Measurements from ENCODE around the gene INPP4A. TPM values are rescaled to one million over a fixed set of nuclear protein-coding genes. Genes with fewer than 3 reads are reported as not detected.

The INPP4A gene
- polyA plus RNA-seq (2011; rRNA removed): 16.0 and 20.2 TPM in 2 replicates
- polyA plus RNA-seq (2012; cell fraction: cytosol; rRNA removed): 16.9 and 20.4 TPM in 2 replicates
- 26.4 and 30.0 TPM in 2 replicates for polyA plus RNA-seq (2012; cell fraction: nucleus; rRNA removed)
- 8.8 to 9.6 TPM (median 9.4 TPM) in 3 replicates for polyA plus RNA-seq (2017; fragmentation: RNase III; extraction: RNeasy Plus Mini Kit Qiagen cat#74134 plus additional on column Dnase treatment)
- polyA minus RNA-seq (2011; rRNA and poly(A)+ RNA removed): 62.4 and 71.9 TPM in 2 replicates

- Histone ChIP-seq H3K9me3 (no peaks in the 10 kb centered on the region), H3K4me1 (peaks cover 17% of the 10 kb centered on the region), H3K4me2 (peak within 1 kb of the TSS; percentile 88), H3K27ac (peak within 1 kb of the TSS; percentile 83 to 97), H3K4me3 (peak within 1 kb of the TSS; percentile 85)
- under 1% methylated on average over 13 of the region's 75 CpGs for WGBS (ENCODE audit: missing lambda C conversion rate)
- TF ChIP-seq JUNB (IDR thresholded peaks at IDR 0.05) (no peak), KDM1A (IDR thresholded peaks at IDR 0.05; ENCODE audit: low read depth) (no peak), FOXS1 (CRISPR knock-in tag; IDR thresholded peaks at IDR 0.05) (no peak), NR3C1 (IDR thresholded peaks at IDR 0.05) (no peak), CEBPB (IDR thresholded peaks at IDR 0.05) (no peak), POLR2A (IDR thresholded peaks at IDR 0.05; ENCODE audit: low read length) (peak; percentile 75), ZC3H11A (IDR thresholded peaks at IDR 0.05) (no peak), MYC (IDR thresholded peaks at IDR 0.05; ENCODE audit: borderline replicate concordance, low read length) (no peak), HDAC2 (IDR thresholded peaks at IDR 0.05) (no peak), CHD4 (IDR thresholded peaks at IDR 0.05; ENCODE audit: borderline replicate concordance) (no peak), E2F6 (IDR thresholded peaks at IDR 0.05; ENCODE audit: borderline replicate concordance, low read depth) (no peak), HOXA7 (CRISPR knock-in tag; IDR thresholded peaks at IDR 0.05) (no peak), RNF2 (IDR thresholded peaks at IDR 0.05; ENCODE audit: borderline replicate concordance, low read depth) (no peak), JUN (IDR thresholded peaks at IDR 0.05) (peak; percentile 30 to 80; a peak in 4 of 5 replicates), MAX (IDR thresholded peaks at IDR 0.05) (peak; percentile 24; the same call in 1 of the 2 replicates), GATA3 (IDR thresholded peaks at IDR 0.05; ENCODE audit: borderline replicate concordance) (no peak), EP300 (IDR thresholded peaks at IDR 0.05) (no peak), EHMT2 (IDR thresholded peaks at IDR 0.05; ENCODE audit: low read depth) (no peak), RAD21 (conservative IDR thresholded peaks at IDR 0.05 in 1 of 2, IDR thresholded peaks at IDR 0.05 in 1 of 2) (no peak; a peak in 1 of 5 replicates), EHF (CRISPR knock-in tag; IDR thresholded peaks at IDR 0.05) (no peak), BCL3 (IDR thresholded peaks at IDR 0.05) (peak; percentile 78; the same call in 2 of the 3 replicates), ZSCAN20 (CRISPR knock-in tag; IDR thresholded peaks at IDR 0.05) (no peak), MAFK (IDR thresholded peaks at IDR 0.05; ENCODE audit: partially characterized antibody) (no peak), KDM5A (IDR thresholded peaks at IDR 0.05) (no peak), PHF8 (IDR thresholded peaks at IDR 0.05; ENCODE audit: borderline replicate concordance, low read depth) (peak; percentile 39; the same call in 1 of the 2 replicates), HEYL (CRISPR knock-in tag; IDR thresholded peaks at IDR 0.05) (no peak), SREBF2 (IDR thresholded peaks at IDR 0.05) (no peak), NFE2L2 (conservative IDR thresholded peaks at IDR 0.05; ENCODE audit: low read length) (no peak), HES2 (IDR thresholded peaks at IDR 0.05) (no peak)
- DNase-seq (ENCODE audit: low read depth in 1 of 2, low spot score in 1 of 2) (peak; percentile 55 to 66), ATAC-seq (peak; percentile 89 to 90), FAIRE-seq (no peak)
- ChIA-PET CTCF (no interaction called here), POLR2A (interaction anchor here (0.6 to 0.7 kb wide), 2 partner anchors 13 to 15 kb away, joined by 3 to 5 read pairs; no protein-coding TSS in a partner anchor)
These were observed at the start of gene INPP4A for GRCh38 chr2:98444436-98445176. INPP4A (plus strand) TSS chr2:98444858; CDS start chr2:98520049, 75,191 bp downstream.
